CD8-positive, alpha-beta memory T cell (primary cell): Measurements from ENCODE around the gene WBP2. TPM values are rescaled to one million over a fixed set of nuclear protein-coding genes. Genes with fewer than 3 reads are reported as not detected.

ENCODE experiments used
- CTCF ChIA-PET: fragments of 350-600 bp; sonication (Branson Sonifier 250); formaldehyde crosslinking; loops from one replicate; lab custom pipeline; 2021; ENCODE audit warnings: antibody characterized with exemption; lab: Charles Lee
- POLR2A ChIA-PET: fragments of 350-600 bp; sonication (Branson Sonifier 250); formaldehyde crosslinking; loops from one replicate; lab custom pipeline; 2021; ENCODE audit warnings: antibody characterized with exemption; lab: Charles Lee
- DNase-seq, 5 donors: peaks; one replicate each; pipeline versions ENCODE4 v3.0.0 to v3.0.0-alpha.2; 2020 to 2022; ENCODE audit warnings: mixed read lengths in 1 of 5
- H3K27ac ChIP-seq: one replicate; pipeline ENCODE4 v1.7.0; 2013; ENCODE audit warnings: low read depth, mild to moderate bottlenecking, low read length, moderate library complexity
- H3K27me3 ChIP-seq: 2 replicates; pipeline ENCODE4 v1.7.0; 2013; ENCODE audit warnings: low read length, mild to moderate bottlenecking; ENCODE audit not compliant: insufficient read depth, poor library complexity, severe bottlenecking
- H3K36me3 ChIP-seq: 2 replicates; pipeline ENCODE4 v1.7.0; 2013; ENCODE audit warnings: mild to moderate bottlenecking, low read length, moderate library complexity; ENCODE audit not compliant: insufficient read depth
- H3K4me1 ChIP-seq: 2 replicates; pipeline ENCODE4 v1.7.0; 2013; ENCODE audit warnings: mild to moderate bottlenecking, low read length, moderate library complexity; ENCODE audit not compliant: insufficient read depth
- H3K4me3 ChIP-seq: 2 replicates; pipeline ENCODE4 v1.7.0; 2013; ENCODE audit warnings: mild to moderate bottlenecking, low read length
- H3K9me3 ChIP-seq: 2 replicates; pipeline ENCODE4 v1.7.0; 2013; ENCODE audit warnings: mild to moderate bottlenecking, low read length
- H3K27ac Mint-ChIP-seq, 8 donors: one replicate each; pipeline ENCODE4 v1.8.0; 2020 to 2021; ENCODE audit warnings: mixed read lengths in 8 of 8, mild to moderate bottlenecking in 6 of 8, inconsistent platforms in 3 of 8, moderate library complexity in 3 of 8
- H3K27me3 Mint-ChIP-seq, 2 donors: one replicate each; pipeline ENCODE4 v1.8.0; 2020 to 2021; ENCODE audit warnings: mixed read lengths in 2 of 2, mild to moderate bottlenecking in 1 of 2, moderate library complexity in 1 of 2
- H3K36me3 Mint-ChIP-seq, 3 donors: one replicate each; pipeline ENCODE4 v1.8.0; 2020 to 2021; ENCODE audit warnings: mixed read lengths in 3 of 3, inconsistent platforms in 1 of 3, mild to moderate bottlenecking in 1 of 3
- H3K4me1 Mint-ChIP-seq, 3 donors: one replicate each; pipeline ENCODE4 v1.8.0; 2020 to 2021; ENCODE audit warnings: mixed read lengths in 3 of 3, inconsistent platforms in 1 of 3, mild to moderate bottlenecking in 1 of 3
- H3K4me3 Mint-ChIP-seq, 7 donors: one replicate each; pipeline ENCODE4 v1.8.0; 2020 to 2021; ENCODE audit warnings: mixed read lengths in 7 of 7, mild to moderate bottlenecking in 6 of 7, moderate library complexity in 4 of 7, inconsistent platforms in 2 of 7
- H3K9me3 Mint-ChIP-seq, 5 donors: one replicate each; pipeline ENCODE4 v1.8.0; 2020 to 2022; ENCODE audit warnings: mixed read lengths in 5 of 5, mild to moderate bottlenecking in 3 of 5, moderate library complexity in 2 of 5, inconsistent platforms in 1 of 5
- polyA plus RNA-seq: library from polyadenylated mRNA; unstranded; fragments of 300-500 nt; fragmentation: Illumina TruSeq; gene quantifications from one replicate; pipeline ENCODE4 v1.2.3, GENCODE V29; 2021
- total RNA-seq, 2 experiments: library from RNA; stranded (reverse); gene quantifications; one replicate each; pipeline ENCODE4 v1.2.3, GENCODE V29; 2021

The WBP2 gene
- total and polyA plus RNA-seq, 3 experiments from 2014 or later = 47.5 to 129 (median 53.2) TPM

GRCh38 chr17:75819678-75820077 lies 35.5 kb downstream of the WBP2 start:
- CTCF ChIA-PET = interaction anchor here (0.7 kb wide), 1 partner anchor 66 kb away, joined by 4 read pairs; no protein-coding TSS in a partner anchor
- no peaks in the 10 kb centered on the region for H3K27me3 ChIP-seq
- H3K9me3 ChIP-seq = no peaks in the 10 kb centered on the region
- Mint-ChIP-seq H3K27me3 (no peaks in the 10 kb centered on the region), H3K27ac (peak overlapping the region in 2 of 8 donors; percentile 58 to 67), H3K9me3 (no peaks in the 10 kb centered on the region), H3K36me3 (peaks cover 0 to 82% (median 7%) of the 10 kb centered on the region in 3 donors), H3K4me3 (no peak overlapping the region), H3K4me1 (peaks cover 13 to 23% (median 18%) of the 10 kb centered on the region in 3 donors)
- no peak overlapping the region for H3K4me3 ChIP-seq
- no peak overlapping the region for H3K27ac ChIP-seq
- peaks cover 14% of the 10 kb centered on the region for H3K4me1 ChIP-seq
- no peak for DNase-seq
- POLR2A ChIA-PET = no interaction called here
- H3K36me3 ChIP-seq = peaks cover 10% of the 10 kb centered on the region

- ChIA-PET POLR2A (no interaction called here), CTCF (interaction anchor here (0.7 kb wide), 1 partner anchor 66 kb away, joined by 4 read pairs; no protein-coding TSS in a partner anchor)
- DNase-seq = no peak
- Histone ChIP-seq H3K4me1 (peaks cover 14% of the 10 kb centered on the region), H3K36me3 (peaks cover 10% of the 10 kb centered on the region), H3K27ac (no peak overlapping the region), H3K9me3 (no peaks in the 10 kb centered on the region), H3K4me3 (no peak overlapping the region), H3K27me3 (no peaks in the 10 kb centered on the region)
- Mint-ChIP-seq H3K27me3 (no peaks in the 10 kb centered on the region), H3K36me3 (peaks cover 0 to 82% (median 7%) of the 10 kb centered on the region in 3 donors), H3K9me3 (no peaks in the 10 kb centered on the region), H3K27ac (peak overlapping the region in 6 of 8 donors; percentile 52 to 77 (median 62)), H3K4me3 (no peak overlapping the region), H3K4me1 (peaks cover 13 to 23% (median 18%) of the 10 kb centered on the region in 3 donors)
Measured at GRCh38 chr17:75819116-75819515, 36.0 kb downstream of the WBP2 start.

- no peak for DNase-seq
Measured at GRCh38 chr17:75818326-75818885, 36.7 kb downstream of the WBP2 start.

GRCh38 chr17:75817571-75817970 lies 37.6 kb downstream of the WBP2 start:
- DNase-seq = no peak
- Histone ChIP-seq H3K9me3 (no peaks in the 10 kb centered on the region), H3K27ac (no peak overlapping the region), H3K27me3 (no peaks in the 10 kb centered on the region), H3K4me1 (peaks cover 13% of the 10 kb centered on the region), H3K4me3 (no peak overlapping the region), H3K36me3 (peaks cover 15% of the 10 kb centered on the region)
- Mint-ChIP-seq H3K27ac (peak overlapping the region in 1 of 8 donors; percentile 17), H3K4me1 (peaks cover 13 to 22% (median 18%) of the 10 kb centered on the region in 3 donors), H3K36me3 (peaks cover 0 to 88% (median 7%) of the 10 kb centered on the region in 3 donors), H3K9me3 (no peaks in the 10 kb centered on the region), H3K4me3 (no peak overlapping the region), H3K27me3 (no peaks in the 10 kb centered on the region)
- ChIA-PET POLR2A (no interaction called here), CTCF (interaction anchor here (0.7 to 1.1 kb wide), 2 partner anchors 9 to 55 kb away, joined by 3 read pairs; no protein-coding TSS in a partner anchor)

More at GRCh38 chr17:75818326-75818885, 36.7 kb downstream of the WBP2 start:
- ChIA-PET CTCF (interaction anchor here (1.1 kb wide), 1 partner anchor 9 kb away, joined by 3 read pairs; no protein-coding TSS in a partner anchor), POLR2A (interaction anchor here (0.5 to 0.8 kb wide), 2 partner anchors 40 to 65 kb away, joined by 3 to 4 read pairs; no protein-coding TSS in a partner anchor)
- Histone ChIP-seq H3K4me1 (peaks cover 14% of the 10 kb centered on the region), H3K4me3 (no peak overlapping the region), H3K27me3 (no peaks in the 10 kb centered on the region), H3K36me3 (peaks cover 10% of the 10 kb centered on the region), H3K27ac (no peak overlapping the region), H3K9me3 (no peaks in the 10 kb centered on the region)
- Mint-ChIP-seq H3K27ac (peak overlapping the region in 4 of 8 donors; percentile 30 to 84 (median 71)), H3K9me3 (no peaks in the 10 kb centered on the region), H3K4me1 (peaks cover 13 to 23% (median 18%) of the 10 kb centered on the region in 3 donors), H3K4me3 (no peak overlapping the region), H3K27me3 (no peaks in the 10 kb centered on the region), H3K36me3 (peaks cover 0 to 83% (median 7%) of the 10 kb centered on the region in 3 donors)

GRCh38 chr17:75816693-75817092 lies 38.4 kb downstream of the WBP2 start:
- ChIA-PET POLR2A (no interaction called here), CTCF (interaction anchor here (0.7 to 1.8 kb wide), 2 partner anchors 10 to 80 kb away, joined by 3 to 4 read pairs; partner anchors contain the start of gene TRIM65)
- Mint-ChIP-seq H3K27me3 (no peaks in the 10 kb centered on the region), H3K36me3 (peaks cover 0 to 89% (median 7%) of the 10 kb centered on the region in 3 donors), H3K4me3 (no peak overlapping the region), H3K27ac (peak overlapping the region in 1 of 8 donors; percentile 6), H3K4me1 (peaks cover 6 to 13% (median 11%) of the 10 kb centered on the region in 3 donors), H3K9me3 (no peaks in the 10 kb centered on the region)
- H3K27me3 ChIP-seq = no peaks in the 10 kb centered on the region
- DNase-seq = no peak
- no peak overlapping the region for H3K4me3 ChIP-seq
- H3K27ac ChIP-seq = no peak overlapping the region
- peaks cover 16% of the 10 kb centered on the region for H3K36me3 ChIP-seq
- H3K4me1 ChIP-seq = peaks cover 4% of the 10 kb centered on the region
- no peaks in the 10 kb centered on the region for H3K9me3 ChIP-seq

- Mint-ChIP-seq H3K9me3 (no peaks in the 10 kb centered on the region), H3K27ac (no peak overlapping the region), H3K4me3 (no peak overlapping the region), H3K27me3 (no peaks in the 10 kb centered on the region), H3K36me3 (peaks cover 0 to 88% (median 2%) of the 10 kb centered on the region in 3 donors), H3K4me1 (peaks cover 0 to 6% (median 0%) of the 10 kb centered on the region in 3 donors)
- POLR2A ChIA-PET = interaction anchor here (0.8 to 1.2 kb wide), 3 partner anchors 11 to 35 kb away, joined by 3 to 5 read pairs (median 4); a partner anchor contains a TSS
- Histone ChIP-seq H3K4me1 (no peaks in the 10 kb centered on the region), H3K27ac (no peak overlapping the region), H3K9me3 (no peaks in the 10 kb centered on the region), H3K36me3 (peaks cover 20% of the 10 kb centered on the region), H3K27me3 (no peaks in the 10 kb centered on the region), H3K4me3 (no peak overlapping the region)
- DNase-seq = no peak
- CTCF ChIA-PET = interaction anchor here (1.0 to 1.8 kb wide), 3 partner anchors 12 to 33 kb away, joined by 3 to 4 read pairs (median 3); no protein-coding TSS in a partner anchor
Measured at GRCh38 chr17:75815399-75815798, 39.7 kb downstream of the WBP2 start.

- Histone ChIP-seq H3K36me3 (peaks cover 17% of the 10 kb centered on the region), H3K4me1 (no peaks in the 10 kb centered on the region), H3K4me3 (no peak overlapping the region), H3K27me3 (no peaks in the 10 kb centered on the region), H3K27ac (no peak overlapping the region), H3K9me3 (no peaks in the 10 kb centered on the region)
- Mint-ChIP-seq H3K4me1 (peaks cover 0 to 6% (median 0%) of the 10 kb centered on the region in 3 donors), H3K9me3 (no peaks in the 10 kb centered on the region), H3K36me3 (peaks cover 0 to 87% (median 2%) of the 10 kb centered on the region in 3 donors), H3K27ac (no peak overlapping the region), H3K27me3 (no peaks in the 10 kb centered on the region), H3K4me3 (no peak overlapping the region)
- peak in 1 of 5 donors; percentile 45 for DNase-seq
- CTCF ChIA-PET = interaction anchor here (1.0 to 1.6 kb wide), 3 partner anchors 26 to 62 kb away, joined by 3 to 5 read pairs (median 3); no protein-coding TSS in a partner anchor
- POLR2A ChIA-PET = interaction anchor here (0.8 to 1.2 kb wide), 3 partner anchors 11 to 35 kb away, joined by 3 to 5 read pairs (median 4); a partner anchor contains a TSS
Measured at GRCh38 chr17:75814900-75815373, 40.2 kb downstream of the WBP2 start.
